ENCODE data around the gene SPSB3. TPM values are rescaled to one million over a fixed set of nuclear protein-coding genes. Genes with fewer than 3 reads are reported as not detected.

The SPSB3 gene
- total and polyA plus RNA-seq, 2 donors (not counting 1 experiment from before 2014, with no cell fraction given), result 9.6 to 32.7 TPM

DNA sequence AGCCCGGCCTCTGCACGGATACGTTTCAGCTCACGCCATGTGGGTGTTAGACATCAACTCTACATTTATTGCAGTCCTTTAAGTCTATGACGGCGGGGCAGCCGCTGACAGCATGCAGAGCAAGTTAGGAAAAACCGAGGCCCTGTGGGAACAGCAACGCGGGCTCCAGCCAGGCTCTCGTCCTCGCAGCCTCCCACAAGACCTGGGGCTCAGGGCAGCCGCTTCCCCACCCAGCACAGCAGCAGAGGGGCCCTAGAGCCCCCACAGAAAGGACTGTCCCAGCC lies 5.8 kb downstream of the SPSB3 start:
- H3K79me2 ChIP-seq (ENCODE audit: control insufficient read depth, insufficient read depth, low read length), result peaks cover 32% of the 10 kb centered on the region
- H3K27ac ChIP-seq (ENCODE audit: insufficient read depth, low read length), result no peak overlapping the region
- no peak overlapping the region for H2AFZ ChIP-seq (ENCODE audit: low read length)
- H3K27me3 ChIP-seq (ENCODE audit: control insufficient read depth, insufficient read depth, low read length), result no peaks in the 10 kb centered on the region
- no peak overlapping the region for H3K4me3 ChIP-seq (replicated peaks in 1 of 4; ENCODE audit: control extremely low read depth in 1 of 4, insufficient read depth in 1 of 4, low read depth in 3 of 4, low read length in 4 of 4)
- H3K4me2 ChIP-seq (ENCODE audit: extremely low read depth, insufficient read depth, low read length), result no peak overlapping the region
- no peaks in the 10 kb centered on the region for H4K20me1 ChIP-seq (ENCODE audit: control insufficient read depth, extremely low read depth, insufficient read depth, low read length)
- no peaks in the 10 kb centered on the region for H3K9me3 ChIP-seq (ENCODE audit: control insufficient read depth, insufficient read depth, low read depth, low read length)
- H3K9ac ChIP-seq (ENCODE audit: insufficient read depth, low read length), result no peak overlapping the region
- DNase-seq (ENCODE audit: low read depth in 2 of 2), result no peak
- H3K36me3 ChIP-seq (ENCODE audit: control insufficient read depth, insufficient read depth, low read length), result peaks cover 22% of the 10 kb centered on the region
- TF ChIP-seq, protein P1, sequence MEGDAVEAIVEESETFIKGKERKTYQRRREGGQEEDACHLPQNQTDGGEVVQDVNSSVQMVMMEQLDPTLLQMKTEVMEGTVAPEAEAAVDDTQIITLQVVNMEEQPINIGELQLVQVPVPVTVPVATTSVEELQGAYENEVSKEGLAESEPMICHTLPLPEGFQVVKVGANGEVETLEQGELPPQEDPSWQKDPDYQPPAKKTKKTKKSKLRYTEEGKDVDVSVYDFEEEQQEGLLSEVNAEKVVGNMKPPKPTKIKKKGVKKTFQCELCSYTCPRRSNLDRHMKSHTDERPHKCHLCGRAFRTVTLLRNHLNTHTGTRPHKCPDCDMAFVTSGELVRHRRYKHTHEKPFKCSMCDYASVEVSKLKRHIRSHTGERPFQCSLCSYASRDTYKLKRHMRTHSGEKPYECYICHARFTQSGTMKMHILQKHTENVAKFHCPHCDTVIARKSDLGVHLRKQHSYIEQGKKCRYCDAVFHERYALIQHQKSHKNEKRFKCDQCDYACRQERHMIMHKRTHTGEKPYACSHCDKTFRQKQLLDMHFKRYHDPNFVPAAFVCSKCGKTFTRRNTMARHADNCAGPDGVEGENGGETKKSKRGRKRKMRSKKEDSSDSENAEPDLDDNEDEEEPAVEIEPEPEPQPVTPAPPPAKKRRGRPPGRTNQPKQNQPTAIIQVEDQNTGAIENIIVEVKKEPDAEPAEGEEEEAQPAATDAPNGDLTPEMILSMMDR (conservative IDR thresholded peaks at IDR 0.05 in 1 of 2, IDR thresholded peaks at IDR 0.05 in 1 of 2; ENCODE audit: low read depth in 1 of 2, low read length in 2 of 2), result no peak
- no peak for TF ChIP-seq EZH2 (IDR thresholded peaks at IDR 0.05; ENCODE audit: low read length, missing control alignments)
- H3K4me1 ChIP-seq (ENCODE audit: control insufficient read depth, extremely low read depth, insufficient read depth, low read length), result peaks cover 13% of the 10 kb centered on the region

DNA sequence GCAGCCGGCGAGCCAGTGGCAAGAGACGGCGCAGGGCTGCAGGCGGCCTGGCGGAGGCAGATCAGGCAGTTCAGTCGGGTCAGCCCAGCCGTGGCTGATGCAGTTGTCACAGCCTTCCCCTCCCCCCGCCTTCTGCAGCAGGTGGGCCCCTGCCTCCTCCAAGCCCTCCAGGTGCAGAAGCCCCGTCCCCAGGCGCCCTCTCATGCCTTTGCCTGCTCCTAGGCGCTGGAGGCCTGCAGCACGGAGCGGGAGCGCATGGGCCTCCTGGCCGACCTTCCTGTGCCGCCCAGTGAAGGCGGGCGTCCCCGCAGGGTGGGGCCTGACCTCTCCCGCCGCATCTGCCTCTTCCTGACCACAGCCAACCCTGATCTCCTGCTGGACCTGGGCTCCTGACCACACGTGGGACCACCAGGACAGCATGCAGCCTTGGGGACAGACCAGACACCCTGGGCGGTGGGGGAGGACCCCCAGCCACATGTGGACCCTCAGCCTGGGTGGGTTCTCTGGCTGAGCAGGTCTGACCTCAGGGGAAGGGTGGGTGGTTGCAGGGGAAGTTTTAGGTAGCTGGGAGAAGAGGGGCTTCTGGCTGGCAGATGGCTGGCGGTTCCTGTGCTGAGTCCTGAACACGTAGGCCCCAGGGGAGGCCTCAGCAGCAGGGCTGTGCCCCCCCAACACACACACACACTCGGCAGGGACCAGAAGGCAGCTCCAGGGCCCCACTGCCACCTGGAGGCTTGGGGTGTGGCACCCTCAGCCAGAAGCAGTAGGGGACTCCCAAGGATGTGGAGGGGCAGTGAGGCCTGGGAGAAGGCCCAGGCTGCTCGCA lies 6.3 kb downstream of the SPSB3 start:
- no peak overlapping the region for H3K4me2 ChIP-seq (ENCODE audit: extremely low read depth, insufficient read depth, low read length)

DNA sequence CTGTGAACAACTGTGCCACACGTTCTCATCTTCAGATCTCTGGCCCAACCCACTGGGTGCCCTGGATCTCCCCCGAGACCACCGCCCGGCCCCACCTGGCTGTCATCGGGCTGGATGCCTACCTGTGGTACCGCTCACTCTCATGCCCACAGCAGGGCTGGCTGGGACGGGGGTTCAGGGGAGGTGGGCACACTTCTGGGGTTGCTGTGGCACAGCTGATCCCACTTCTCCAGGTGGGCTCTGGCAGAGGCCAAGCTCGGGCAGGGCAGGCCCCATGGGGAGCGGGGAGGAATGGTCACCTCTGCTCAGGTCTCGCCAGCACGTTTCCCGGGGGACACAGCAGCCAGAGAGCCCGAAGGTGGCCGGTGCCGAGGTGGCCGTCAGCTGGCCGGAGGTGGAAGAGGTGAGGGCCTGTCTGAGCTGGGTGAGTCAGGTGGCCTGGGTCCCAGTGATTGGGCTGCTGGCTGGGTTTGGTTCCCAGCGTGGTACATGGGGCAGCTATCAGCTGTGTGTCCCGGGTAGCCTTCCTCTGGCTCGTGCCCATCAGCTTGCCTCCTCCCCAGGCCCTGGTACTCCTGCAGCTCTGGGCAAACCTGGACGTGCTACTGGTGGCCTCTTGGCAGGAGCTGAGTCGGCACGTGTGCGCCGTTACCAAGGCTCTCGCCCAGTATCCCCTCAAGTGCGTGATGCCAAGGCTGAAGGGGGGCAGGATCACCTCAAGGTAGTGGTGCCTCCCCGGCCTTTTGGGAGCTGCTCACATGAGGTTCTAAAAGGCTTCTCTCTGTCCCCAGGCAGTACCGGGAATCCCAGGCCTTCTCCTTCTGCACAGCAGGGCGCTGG lies 7.1 kb downstream of the SPSB3 start:
- peak overlapping the region in 1 of 4 experiments; percentile 7 for H3K4me3 ChIP-seq (replicated peaks in 1 of 4; ENCODE audit: control extremely low read depth in 1 of 4, insufficient read depth in 1 of 4, low read depth in 3 of 4, low read length in 4 of 4)
- H2AFZ ChIP-seq (ENCODE audit: low read length), result no peak overlapping the region
- no peak overlapping the region for H3K9ac ChIP-seq (ENCODE audit: insufficient read depth, low read length)
- no peak overlapping the region for H3K4me2 ChIP-seq (ENCODE audit: extremely low read depth, insufficient read depth, low read length)
- TF ChIP-seq EZH2 (IDR thresholded peaks at IDR 0.05; ENCODE audit: low read length, missing control alignments), result no peak
- H3K36me3 ChIP-seq (ENCODE audit: control insufficient read depth, insufficient read depth, low read length), result peaks cover 21% of the 10 kb centered on the region
- no peak for DNase-seq (ENCODE audit: low read depth in 2 of 2)
- no peaks in the 10 kb centered on the region for H3K27me3 ChIP-seq (ENCODE audit: control insufficient read depth, insufficient read depth, low read length)
- H3K79me2 ChIP-seq (ENCODE audit: control insufficient read depth, insufficient read depth, low read length), result peaks cover 31% of the 10 kb centered on the region
- H4K20me1 ChIP-seq (ENCODE audit: control insufficient read depth, extremely low read depth, insufficient read depth, low read length), result no peaks in the 10 kb centered on the region
- peaks cover 18% of the 10 kb centered on the region for H3K4me1 ChIP-seq (ENCODE audit: control insufficient read depth, extremely low read depth, insufficient read depth, low read length)
- H3K27ac ChIP-seq (ENCODE audit: insufficient read depth, low read length), result no peak overlapping the region
- no peaks in the 10 kb centered on the region for H3K9me3 ChIP-seq (ENCODE audit: control insufficient read depth, insufficient read depth, low read depth, low read length)

More for the DNA sequence above, 6.3 kb downstream of the SPSB3 start:
- DNase-seq (ENCODE audit: low read depth in 2 of 2), result no peak
- no peaks in the 10 kb centered on the region for H3K9me3 ChIP-seq (ENCODE audit: control insufficient read depth, insufficient read depth, low read depth, low read length)
- H3K27me3 ChIP-seq (ENCODE audit: control insufficient read depth, insufficient read depth, low read length), result no peaks in the 10 kb centered on the region
- TF ChIP-seq, protein P1 (conservative IDR thresholded peaks at IDR 0.05 in 1 of 2, IDR thresholded peaks at IDR 0.05 in 1 of 2; ENCODE audit: low read depth in 1 of 2, low read length in 2 of 2), result no peak
- no peak for TF ChIP-seq EZH2 (IDR thresholded peaks at IDR 0.05; ENCODE audit: low read length, missing control alignments)
- no peak overlapping the region for H3K4me3 ChIP-seq (replicated peaks in 1 of 4; ENCODE audit: control extremely low read depth in 1 of 4, insufficient read depth in 1 of 4, low read depth in 3 of 4, low read length in 4 of 4)
- H3K4me1 ChIP-seq (ENCODE audit: control insufficient read depth, extremely low read depth, insufficient read depth, low read length), result peaks cover 13% of the 10 kb centered on the region
- no peak overlapping the region for H3K9ac ChIP-seq (ENCODE audit: insufficient read depth, low read length)
- H2AFZ ChIP-seq (ENCODE audit: low read length), result no peak overlapping the region
- H3K36me3 ChIP-seq (ENCODE audit: control insufficient read depth, insufficient read depth, low read length), result peaks cover 22% of the 10 kb centered on the region
- peaks cover 31% of the 10 kb centered on the region for H3K79me2 ChIP-seq (ENCODE audit: control insufficient read depth, insufficient read depth, low read length)
- no peaks in the 10 kb centered on the region for H4K20me1 ChIP-seq (ENCODE audit: control insufficient read depth, extremely low read depth, insufficient read depth, low read length)
- H3K27ac ChIP-seq (ENCODE audit: insufficient read depth, low read length), result no peak overlapping the region

Data from fibroblast of lung (primary cell).